Endothelial cell (in vitro differentiated cells): Measurements from ENCODE around the gene LRRFIP1. TPM values are rescaled to one million over a fixed set of nuclear protein-coding genes. Genes with fewer than 3 reads are reported as not detected.

ENCODE experiments used
- DNase-seq: peaks from one replicate; pipeline ENCODE4 v3.0.0; 2021; ENCODE audit warnings: low spot score
- H3K27ac Mint-ChIP-seq: one replicate; pipeline ENCODE4 v1.8.0; 2021; ENCODE audit warnings: mixed read lengths, inconsistent platforms; ENCODE audit not compliant: unreplicated experiment
- H3K27me3 Mint-ChIP-seq: one replicate; pipeline ENCODE4 v1.8.0; 2021; ENCODE audit warnings: mild to moderate bottlenecking, moderate library complexity, mixed read lengths, inconsistent platforms; ENCODE audit not compliant: unreplicated experiment
- H3K36me3 Mint-ChIP-seq: one replicate; pipeline ENCODE4 v1.8.0; 2021; ENCODE audit warnings: mild to moderate bottlenecking, low read depth, mixed read lengths, inconsistent platforms; ENCODE audit not compliant: unreplicated experiment
- H3K4me1 Mint-ChIP-seq: one replicate; pipeline ENCODE4 v1.8.0; 2021; ENCODE audit warnings: mild to moderate bottlenecking, mixed read lengths, inconsistent platforms; ENCODE audit not compliant: unreplicated experiment
- H3K4me3 Mint-ChIP-seq: one replicate; pipeline ENCODE4 v1.8.0; 2021; ENCODE audit warnings: mild to moderate bottlenecking, mixed read lengths, inconsistent platforms; ENCODE audit not compliant: unreplicated experiment
- H3K9me3 Mint-ChIP-seq: one replicate; pipeline ENCODE4 v1.8.0; 2021; ENCODE audit warnings: mixed read lengths, inconsistent platforms; ENCODE audit not compliant: unreplicated experiment
- CTCF ChIP-seq: fragments of 200-600 bp; sonication (generic); IDR thresholded peaks from one replicate; pipeline ENCODE4 v1.5.0; 2021; ENCODE audit warnings: antibody characterized with exemption; ENCODE audit not compliant: unreplicated experiment
- total RNA-seq: library from RNA; stranded (reverse); fragmentation: NEBNext Ultra II Directional; extraction: Animal tissue kit (Norgen Biotek cat#: 25700); gene quantifications from one replicate; pipeline ENCODE4 v1.2.1, GENCODE V29; 2021; ENCODE audit not compliant: unreplicated experiment

Gene LRRFIP1
- total RNA-seq, 1 donor from 2014 or later: 105 TPM

GRCh38 chr2:237691908-237692600, 64.7 kb downstream of the LRRFIP1 start:
- peaks cover 16% of the 10 kb centered on the region for H3K27me3 Mint-ChIP-seq
- DNase-seq: peak; percentile 96
- peak overlapping the region; percentile 89 for H3K4me3 Mint-ChIP-seq
- H3K36me3 Mint-ChIP-seq: peaks cover 5% of the 10 kb centered on the region
- H3K27ac Mint-ChIP-seq: no peak overlapping the region
- H3K4me1 Mint-ChIP-seq: peaks cover 38% of the 10 kb centered on the region
- TF ChIP-seq CTCF: no peak
- H3K9me3 Mint-ChIP-seq: no peaks in the 10 kb centered on the region

GRCh38 chr2:237692601-237693290, 65.4 kb downstream of the LRRFIP1 start:
- TF ChIP-seq CTCF: no peak
- Mint-ChIP-seq H3K27me3 (peaks cover 16% of the 10 kb centered on the region), H3K4me1 (peaks cover 45% of the 10 kb centered on the region), H3K36me3 (peaks cover 5% of the 10 kb centered on the region), H3K4me3 (peak overlapping the region; percentile 89), H3K27ac (peak overlapping the region; percentile 84), H3K9me3 (no peaks in the 10 kb centered on the region)
- no peak for DNase-seq

- H3K27ac Mint-ChIP-seq: peak overlapping the region; percentile 84
- peaks cover 16% of the 10 kb centered on the region for H3K27me3 Mint-ChIP-seq
- no peaks in the 10 kb centered on the region for H3K9me3 Mint-ChIP-seq
- TF ChIP-seq CTCF: no peak
- H3K4me3 Mint-ChIP-seq: peak overlapping the region; percentile 89
- no peak for DNase-seq
- peaks cover 48% of the 10 kb centered on the region for H3K4me1 Mint-ChIP-seq
- H3K36me3 Mint-ChIP-seq: peaks cover 5% of the 10 kb centered on the region
Measured at GRCh38 chr2:237693291-237693994, 66.1 kb downstream of the LRRFIP1 start.

- H3K4me1 Mint-ChIP-seq: peaks cover 49% of the 10 kb centered on the region
- H3K4me3 Mint-ChIP-seq: peak overlapping the region; percentile 89
- no peak for TF ChIP-seq CTCF
- no peaks in the 10 kb centered on the region for H3K9me3 Mint-ChIP-seq
- H3K36me3 Mint-ChIP-seq: peaks cover 5% of the 10 kb centered on the region
- no peak overlapping the region for H3K27ac Mint-ChIP-seq
- peaks cover 16% of the 10 kb centered on the region for H3K27me3 Mint-ChIP-seq
- DNase-seq: no peak
Measured at GRCh38 chr2:237694415-237695194, 67.2 kb downstream of the LRRFIP1 start.
